ENCODE measurements around the gene KRT79. TPM values are rescaled to one million over a fixed set of nuclear protein-coding genes. Genes with fewer than 3 reads are reported as not detected.
A peak's percentile ranks its signal among the peaks of the same experiment; 100 is the strongest.
"Not testable (repeated sequence)": the region's sequence is repeated elsewhere in the genome, so short reads cannot be mapped to it uniquely, and the experiment has no call there.

KRT79 gene
- not detected in 3 replicates for total RNA-seq

DNA sequence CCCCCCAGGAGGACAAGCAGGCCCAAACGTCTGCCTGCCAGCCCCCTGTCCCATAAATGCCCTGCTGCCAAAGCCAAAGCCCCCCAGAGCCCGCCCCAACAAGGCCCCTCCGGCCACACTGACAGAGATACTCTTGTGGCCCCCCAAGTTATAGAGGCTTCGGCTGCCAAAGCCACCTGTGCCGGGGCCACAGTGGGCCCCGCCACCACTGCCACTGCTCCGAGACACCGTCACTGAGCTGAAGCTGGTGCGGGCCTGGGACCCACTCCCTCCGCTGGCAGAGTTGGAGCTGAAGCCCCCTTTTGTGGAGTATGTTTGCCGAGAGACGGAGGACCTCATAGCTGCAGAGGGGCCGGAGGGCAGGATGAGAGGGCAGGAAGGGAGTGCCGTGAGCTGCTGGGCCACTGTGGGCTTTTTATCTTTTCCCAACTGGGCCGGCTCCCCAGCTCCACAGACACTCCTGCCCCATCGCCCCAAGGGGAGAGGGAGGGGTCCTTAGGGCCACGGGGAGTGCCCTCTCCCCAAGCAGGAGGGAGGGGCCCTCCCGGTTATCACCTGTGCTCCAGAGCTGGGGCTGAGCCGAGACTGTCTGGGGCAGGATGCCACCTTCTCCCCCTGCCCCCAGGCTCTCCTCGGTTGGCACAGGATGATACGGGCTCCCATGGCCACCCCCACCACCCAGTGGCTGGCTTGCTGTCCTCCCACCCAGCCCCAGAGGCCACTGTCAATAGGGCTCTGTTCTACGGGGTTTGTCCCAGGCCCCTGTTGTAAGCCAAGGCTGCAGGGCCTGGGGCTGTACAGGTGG lies at the start of gene KRT79:
KRT79 (minus strand) TSS at position 390 of the 805 bp plus-strand sequence; CDS start at position 339, 51 bp downstream.
- no peaks in the 10 kb centered on the region for H3K9me3 Mint-ChIP-seq
- no peak for DNase-seq (ENCODE audit: low spot score in 2 of 2, unreplicated experiment in 2 of 2)
- TF ChIP-seq, protein P1, sequence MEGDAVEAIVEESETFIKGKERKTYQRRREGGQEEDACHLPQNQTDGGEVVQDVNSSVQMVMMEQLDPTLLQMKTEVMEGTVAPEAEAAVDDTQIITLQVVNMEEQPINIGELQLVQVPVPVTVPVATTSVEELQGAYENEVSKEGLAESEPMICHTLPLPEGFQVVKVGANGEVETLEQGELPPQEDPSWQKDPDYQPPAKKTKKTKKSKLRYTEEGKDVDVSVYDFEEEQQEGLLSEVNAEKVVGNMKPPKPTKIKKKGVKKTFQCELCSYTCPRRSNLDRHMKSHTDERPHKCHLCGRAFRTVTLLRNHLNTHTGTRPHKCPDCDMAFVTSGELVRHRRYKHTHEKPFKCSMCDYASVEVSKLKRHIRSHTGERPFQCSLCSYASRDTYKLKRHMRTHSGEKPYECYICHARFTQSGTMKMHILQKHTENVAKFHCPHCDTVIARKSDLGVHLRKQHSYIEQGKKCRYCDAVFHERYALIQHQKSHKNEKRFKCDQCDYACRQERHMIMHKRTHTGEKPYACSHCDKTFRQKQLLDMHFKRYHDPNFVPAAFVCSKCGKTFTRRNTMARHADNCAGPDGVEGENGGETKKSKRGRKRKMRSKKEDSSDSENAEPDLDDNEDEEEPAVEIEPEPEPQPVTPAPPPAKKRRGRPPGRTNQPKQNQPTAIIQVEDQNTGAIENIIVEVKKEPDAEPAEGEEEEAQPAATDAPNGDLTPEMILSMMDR (IDR thresholded peaks at IDR 0.05; ENCODE audit: unreplicated experiment) = no peak
- H3K36me3 Mint-ChIP-seq = no peaks in the 10 kb centered on the region
- peaks cover 37% of the 10 kb centered on the region for H3K27me3 Mint-ChIP-seq (ENCODE audit: low read depth)
- H3K4me3 Mint-ChIP-seq = no peak within 1 kb of the TSS
- peaks cover 6% of the 10 kb centered on the region for H3K4me1 Mint-ChIP-seq
- H3K27ac Mint-ChIP-seq = no peak within 1 kb of the TSS

DNA sequence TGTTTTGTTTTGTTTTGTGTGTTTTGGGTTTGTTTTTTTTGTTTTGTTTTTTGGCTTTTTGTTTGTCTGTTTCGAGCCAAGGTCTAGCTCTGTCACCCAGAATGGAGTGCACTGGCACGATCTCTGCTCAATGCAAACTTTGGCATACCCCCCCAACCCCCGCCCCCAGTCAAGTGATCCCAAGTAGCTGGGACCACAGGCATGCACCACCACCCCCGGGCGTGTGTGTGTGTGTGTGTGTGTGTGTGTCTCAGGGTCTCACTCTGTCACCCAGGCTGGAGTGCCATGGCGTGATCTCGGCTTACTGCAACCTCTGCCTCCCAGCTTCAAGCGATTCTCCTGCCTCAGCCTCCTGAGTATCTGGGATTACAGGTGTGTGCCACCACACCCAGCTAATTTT lies 46.4 kb upstream of the KRT79 start:
- not testable (repeated sequence) for H3K27me3 Mint-ChIP-seq (ENCODE audit: low read depth); H3K36me3 Mint-ChIP-seq; H3K27ac Mint-ChIP-seq; DNase-seq (ENCODE audit: low spot score in 2 of 2, unreplicated experiment in 2 of 2); H3K9me3 Mint-ChIP-seq; H3K4me3 Mint-ChIP-seq
- H3K4me1 Mint-ChIP-seq = peaks cover 30% of the 10 kb centered on the region

DNA sequence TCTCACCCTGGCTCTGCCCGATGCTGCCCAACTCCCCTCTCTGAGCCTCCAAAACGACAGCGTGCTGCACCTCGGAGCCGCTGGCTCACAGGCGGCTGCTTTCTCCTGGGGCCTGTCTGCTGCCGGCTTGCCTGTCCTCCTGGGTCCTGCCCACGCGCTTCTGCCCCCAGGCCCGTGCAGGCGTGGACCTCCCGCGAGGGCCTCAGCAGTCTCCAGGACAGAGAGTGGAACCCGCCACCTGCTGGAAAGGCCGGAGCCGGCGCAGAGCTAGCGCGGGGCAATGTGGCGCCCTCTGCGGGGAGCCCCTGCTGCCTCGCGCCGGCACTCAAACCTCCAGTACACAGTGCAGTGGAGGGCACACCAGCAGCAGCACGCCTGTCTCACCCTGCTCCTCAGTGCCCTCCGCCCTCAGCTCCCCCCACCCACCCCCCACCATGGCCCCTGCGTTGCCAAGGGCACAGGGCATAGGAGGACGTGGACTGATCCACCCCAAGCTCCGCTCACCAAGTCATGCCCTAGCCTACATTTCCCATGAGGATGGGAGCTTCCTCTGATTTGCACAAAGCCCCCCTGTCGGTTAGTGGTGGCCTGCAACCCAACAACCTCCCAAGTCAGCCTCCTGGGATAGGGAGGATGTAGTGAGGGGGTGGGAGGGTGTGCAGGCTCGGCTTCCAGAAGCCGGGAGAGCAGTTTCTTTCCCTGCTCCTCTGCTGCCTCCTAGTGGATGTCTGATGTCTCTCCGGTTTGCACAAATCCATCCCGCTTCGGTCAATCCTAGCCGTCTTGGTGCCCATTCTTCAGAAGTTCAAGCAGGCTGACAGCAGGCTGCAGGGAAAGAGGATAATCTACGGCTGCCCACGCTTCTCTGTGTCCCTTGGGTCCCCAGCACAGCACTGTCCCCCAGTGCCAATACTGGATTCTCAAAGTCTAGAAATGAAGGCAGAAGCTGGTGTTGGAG lies 45.6 kb upstream of the KRT79 start:
- TF ChIP-seq, protein P1 (IDR thresholded peaks at IDR 0.05; ENCODE audit: unreplicated experiment) = peak; percentile 82
- H3K9me3 Mint-ChIP-seq = no peaks in the 10 kb centered on the region
- DNase-seq (ENCODE audit: low spot score in 2 of 2, unreplicated experiment in 2 of 2) = peak; percentile 61 to 81
- peaks cover 29% of the 10 kb centered on the region for H3K4me1 Mint-ChIP-seq
- peak overlapping the region; percentile 59 for H3K4me3 Mint-ChIP-seq
- H3K27me3 Mint-ChIP-seq (ENCODE audit: low read depth) = no peaks in the 10 kb centered on the region
- peak overlapping the region; percentile 69 for H3K27ac Mint-ChIP-seq
- no peaks in the 10 kb centered on the region for H3K36me3 Mint-ChIP-seq

DNA sequence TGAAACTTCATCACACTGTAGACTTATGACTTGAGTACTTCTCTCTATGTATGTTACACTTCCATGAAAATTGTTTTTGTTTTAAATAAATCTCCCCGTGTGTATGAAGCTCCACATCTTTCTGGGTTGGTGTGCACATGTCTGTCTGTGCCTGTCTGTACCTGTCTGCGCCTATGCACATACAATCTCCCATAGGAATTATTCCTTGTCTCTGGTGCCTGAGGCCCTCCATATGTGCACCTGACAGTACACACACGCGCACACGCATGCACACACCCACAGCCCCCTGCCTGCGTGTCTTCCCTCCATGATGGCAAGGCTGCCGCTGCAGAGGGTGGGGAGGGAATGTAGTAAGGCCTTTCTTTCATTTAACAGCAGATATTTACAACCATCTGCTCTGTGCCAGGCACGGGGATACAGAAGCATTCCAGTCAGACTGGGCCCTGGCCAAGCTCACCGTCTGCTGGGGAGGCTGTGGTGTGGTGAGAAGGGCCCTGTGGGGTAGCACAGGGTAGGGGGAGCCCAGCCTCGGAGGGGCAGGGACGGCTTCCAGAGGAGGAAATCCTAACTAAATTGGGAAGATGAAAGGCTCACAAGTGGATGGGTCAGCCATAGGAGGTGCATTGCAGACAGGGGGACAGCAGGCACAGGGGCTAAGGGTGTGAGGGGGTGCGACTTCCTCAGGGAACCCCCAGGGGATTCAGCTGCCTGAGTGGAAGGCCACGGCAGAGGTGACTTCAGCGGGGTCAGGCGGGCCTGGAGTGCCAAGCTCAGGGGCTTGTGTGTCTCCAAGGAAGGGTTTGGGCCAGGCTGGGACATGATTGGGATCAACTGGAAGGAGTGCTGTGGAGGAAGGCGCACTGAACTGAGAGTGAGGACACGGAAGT lies 44.6 kb upstream of the KRT79 start:
- H3K36me3 Mint-ChIP-seq = no peaks in the 10 kb centered on the region
- TF ChIP-seq, protein P1 (IDR thresholded peaks at IDR 0.05; ENCODE audit: unreplicated experiment) = no peak
- no peaks in the 10 kb centered on the region for H3K9me3 Mint-ChIP-seq
- H3K27ac Mint-ChIP-seq = peak overlapping the region; percentile 86
- H3K4me1 Mint-ChIP-seq = peaks cover 27% of the 10 kb centered on the region
- H3K27me3 Mint-ChIP-seq (ENCODE audit: low read depth) = peaks cover under 1% of the 10 kb centered on the region
- no peak for DNase-seq (ENCODE audit: low spot score in 2 of 2, unreplicated experiment in 2 of 2)
- H3K4me3 Mint-ChIP-seq = no peak overlapping the region

DNA sequence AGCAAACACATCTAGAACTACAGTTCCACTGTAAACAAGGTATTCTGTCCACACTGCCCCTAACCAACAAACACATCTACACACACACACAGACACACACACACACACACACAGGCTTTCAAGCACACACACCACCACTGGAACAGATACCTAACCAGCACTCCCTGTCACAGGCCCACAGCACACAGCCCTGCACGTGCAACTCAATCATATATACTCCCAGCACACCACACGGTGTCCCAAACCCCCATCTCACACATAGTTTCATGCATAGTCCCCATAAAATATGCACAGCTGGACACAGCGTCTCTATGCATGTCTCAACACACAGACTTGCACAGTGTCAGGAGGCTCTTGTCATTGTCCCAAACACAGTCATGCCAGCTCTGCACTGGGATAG lies 43.1 kb upstream of the KRT79 start:
- Mint-ChIP-seq H3K4me3 (no peak overlapping the region), H3K4me1 (peaks cover 36% of the 10 kb centered on the region), H3K27ac (no peak overlapping the region), H3K27me3 (ENCODE audit: low read depth) (peaks cover 4% of the 10 kb centered on the region), H3K36me3 (no peaks in the 10 kb centered on the region), H3K9me3 (no peaks in the 10 kb centered on the region)
- TF ChIP-seq, protein P1 (IDR thresholded peaks at IDR 0.05; ENCODE audit: unreplicated experiment) = no peak
- DNase-seq (ENCODE audit: low spot score in 2 of 2, unreplicated experiment in 2 of 2) = no peak
